ENCODE data around the gene ATR. TPM values are rescaled to one million over a fixed set of nuclear protein-coding genes. Genes with fewer than 3 reads are reported as not detected.

The ATR gene
- total RNA-seq, 3 donors from 2014 or later (not counting 1 experiment from before 2014, with no cell fraction given) = 39.9 to 47.9 (median 45.8) TPM

DNA sequence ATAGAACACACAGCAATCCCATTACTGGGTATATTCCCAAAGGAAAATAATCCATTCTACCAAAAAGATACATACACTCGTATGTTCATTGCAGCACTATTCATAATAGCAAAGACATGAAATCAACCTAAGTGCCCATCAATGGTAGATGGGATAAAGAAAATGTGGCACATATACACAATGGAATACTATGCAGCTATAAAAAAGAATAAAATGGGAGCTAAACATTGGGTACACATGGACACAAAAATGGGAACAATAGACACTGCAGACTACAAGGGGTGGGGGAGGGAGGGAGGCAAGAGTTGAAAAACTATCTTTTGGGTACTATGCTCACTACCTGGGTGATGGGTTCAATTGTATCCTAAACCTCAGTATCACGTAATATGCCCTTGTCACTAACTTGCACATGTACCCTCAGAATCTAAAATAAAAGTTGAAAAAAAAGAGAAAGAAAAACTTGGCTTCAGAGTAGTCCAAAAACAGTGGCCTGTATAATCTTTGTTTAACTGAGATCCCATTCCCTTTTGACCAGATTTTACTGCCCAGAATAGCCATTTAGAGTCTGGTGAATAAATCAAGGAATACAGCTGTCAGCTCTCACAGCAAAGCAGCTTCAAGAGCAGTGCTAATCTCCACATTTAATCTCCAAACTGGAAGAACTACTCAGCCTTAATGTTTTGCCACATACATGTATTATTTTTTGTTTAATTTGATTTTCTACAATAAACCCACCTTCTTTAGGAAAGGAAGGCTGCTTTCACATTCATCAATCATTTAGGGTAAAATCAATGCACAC, 76.1 kb downstream of the ATR start:
- no peak overlapping the region for H3K27ac ChIP-seq (ENCODE audit: low read length)
- no peak overlapping the region for H3K27ac Mint-ChIP-seq
- no peaks in the 10 kb centered on the region for H3K9me3 ChIP-seq (ENCODE audit: control insufficient read depth, insufficient read depth, low read length)
- no peak overlapping the region for H3K4me3 ChIP-seq (ENCODE audit: low read length)
- no peaks in the 10 kb centered on the region for H3K27me3 Mint-ChIP-seq (ENCODE audit: low read depth in 2 of 2)
- no peaks in the 10 kb centered on the region for H3K4me1 Mint-ChIP-seq
- peaks cover 10% of the 10 kb centered on the region for H3K36me3 Mint-ChIP-seq
- DNase-seq (no peak), ATAC-seq (no peak)
- H3K4me3 Mint-ChIP-seq = no peak overlapping the region
- H3K36me3 ChIP-seq (ENCODE audit: control insufficient read depth, insufficient read depth, low read length) = peaks cover 36% of the 10 kb centered on the region
- H3K4me1 ChIP-seq (ENCODE audit: control insufficient read depth, insufficient read depth, low read length) = no peaks in the 10 kb centered on the region
- no CpG with 5 or more reads among the region's 2 CpGs for WGBS (ENCODE audit: insufficient coverage)
- intact Hi-C loops (cut with micrococcal nuclease) = no loop called here
- no peaks in the 10 kb centered on the region for H3K9me3 Mint-ChIP-seq
- TF ChIP-seq CTCF (IDR thresholded peaks at IDR 0.05) = no peak
- H3K27me3 ChIP-seq (ENCODE audit: control insufficient read depth, insufficient read depth, low read length) = no peaks in the 10 kb centered on the region

- Histone ChIP-seq H3K27me3 (ENCODE audit: control insufficient read depth, insufficient read depth, low read length) (no peaks in the 10 kb centered on the region), H3K9me3 (ENCODE audit: control insufficient read depth, insufficient read depth, low read length) (no peaks in the 10 kb centered on the region), H3K4me3 (ENCODE audit: low read length) (no peak overlapping the region), H3K4me1 (ENCODE audit: control insufficient read depth, insufficient read depth, low read length) (no peaks in the 10 kb centered on the region), H3K27ac (ENCODE audit: low read length) (no peak overlapping the region), H3K36me3 (ENCODE audit: control insufficient read depth, insufficient read depth, low read length) (peaks cover 39% of the 10 kb centered on the region)
- no peak for TF ChIP-seq CTCF (IDR thresholded peaks at IDR 0.05)
- H3K4me1 Mint-ChIP-seq = no peaks in the 10 kb centered on the region
- H3K9me3 Mint-ChIP-seq = no peaks in the 10 kb centered on the region
- no peak for DNase-seq
- no peak for ATAC-seq
- H3K27me3 Mint-ChIP-seq (ENCODE audit: low read depth in 2 of 2) = no peaks in the 10 kb centered on the region
- no peak overlapping the region for H3K4me3 Mint-ChIP-seq
- no peak overlapping the region for H3K27ac Mint-ChIP-seq
- intact Hi-C loops (cut with micrococcal nuclease) = no loop called here
- 100% methylated on average over 4 of the region's 5 CpGs for WGBS (ENCODE audit: insufficient coverage)
- peaks cover 10% of the 10 kb centered on the region for H3K36me3 Mint-ChIP-seq
Observed at GRCh38 chr3:142501004-142501926, 77.3 kb downstream of the ATR start.

GRCh38 chr3:142500211-142500610, 78.3 kb downstream of the ATR start:
- no peak for TF ChIP-seq CTCF (IDR thresholded peaks at IDR 0.05)
- Histone ChIP-seq H3K27me3 (ENCODE audit: control insufficient read depth, insufficient read depth, low read length) (no peaks in the 10 kb centered on the region), H3K36me3 (ENCODE audit: control insufficient read depth, insufficient read depth, low read length) (peaks cover 45% of the 10 kb centered on the region), H3K4me3 (ENCODE audit: low read length) (no peak overlapping the region), H3K9me3 (ENCODE audit: control insufficient read depth, insufficient read depth, low read length) (no peaks in the 10 kb centered on the region), H3K27ac (ENCODE audit: low read length) (no peak overlapping the region), H3K4me1 (ENCODE audit: control insufficient read depth, insufficient read depth, low read length) (no peaks in the 10 kb centered on the region)
- 100% methylated on average over 1 of the region's 2 CpGs for WGBS (ENCODE audit: insufficient coverage)
- Mint-ChIP-seq H3K4me3 (no peak overlapping the region), H3K9me3 (no peaks in the 10 kb centered on the region), H3K27me3 (ENCODE audit: low read depth in 2 of 2) (no peaks in the 10 kb centered on the region), H3K36me3 (peaks cover 10% of the 10 kb centered on the region), H3K4me1 (no peaks in the 10 kb centered on the region), H3K27ac (no peak overlapping the region)
- intact Hi-C loops (cut with micrococcal nuclease) = no loop called here
- DNase-seq (no peak), ATAC-seq (no peak)

All from natural killer cell (primary cell).